Nephron (organoid): Measurements from ENCODE around the gene MUC20.
"Not testable (repeated sequence)": the region's sequence is repeated elsewhere in the genome, so short reads cannot be mapped to it uniquely, and the experiment has no call there.

ENCODE experiments used
- H3K27ac Mint-ChIP-seq, 3 experiments: 2 replicates each; pipeline ENCODE4 v1.8.0; 2020; ENCODE audit warnings: mixed read lengths in 3 of 3, mild to moderate bottlenecking in 2 of 3, moderate library complexity in 1 of 3
- H3K27me3 Mint-ChIP-seq: 2 replicates; pipeline ENCODE4 v1.8.0; 2021; ENCODE audit warnings: low read depth, mild to moderate bottlenecking, moderate library complexity, mixed read lengths
- H3K36me3 Mint-ChIP-seq: 2 replicates; pipeline ENCODE4 v1.8.0; 2020; ENCODE audit warnings: low read depth, mixed read lengths
- H3K4me1 Mint-ChIP-seq: 2 replicates; pipeline ENCODE4 v1.8.0; 2020; ENCODE audit warnings: mixed read lengths
- H3K4me3 Mint-ChIP-seq, 3 experiments: 2 replicates each; pipeline ENCODE4 v1.8.0; 2020; ENCODE audit warnings: mild to moderate bottlenecking in 3 of 3, mixed read lengths in 3 of 3, moderate library complexity in 2 of 3
- H3K9me3 Mint-ChIP-seq: 2 replicates; pipeline ENCODE4 v1.8.0; 2020; ENCODE audit warnings: mixed read lengths
- TF ChIP-seq, protein P1 (sequence below), 3 experiments: fragments of 200-600 bp; sonication (generic); IDR thresholded peaks; one replicate each; pipeline ENCODE4 v1.5.0; 2021; ENCODE audit warnings: antibody characterized with exemption in 3 of 3; ENCODE audit not compliant: unreplicated experiment in 3 of 3

The MUC20 gene

DNA sequence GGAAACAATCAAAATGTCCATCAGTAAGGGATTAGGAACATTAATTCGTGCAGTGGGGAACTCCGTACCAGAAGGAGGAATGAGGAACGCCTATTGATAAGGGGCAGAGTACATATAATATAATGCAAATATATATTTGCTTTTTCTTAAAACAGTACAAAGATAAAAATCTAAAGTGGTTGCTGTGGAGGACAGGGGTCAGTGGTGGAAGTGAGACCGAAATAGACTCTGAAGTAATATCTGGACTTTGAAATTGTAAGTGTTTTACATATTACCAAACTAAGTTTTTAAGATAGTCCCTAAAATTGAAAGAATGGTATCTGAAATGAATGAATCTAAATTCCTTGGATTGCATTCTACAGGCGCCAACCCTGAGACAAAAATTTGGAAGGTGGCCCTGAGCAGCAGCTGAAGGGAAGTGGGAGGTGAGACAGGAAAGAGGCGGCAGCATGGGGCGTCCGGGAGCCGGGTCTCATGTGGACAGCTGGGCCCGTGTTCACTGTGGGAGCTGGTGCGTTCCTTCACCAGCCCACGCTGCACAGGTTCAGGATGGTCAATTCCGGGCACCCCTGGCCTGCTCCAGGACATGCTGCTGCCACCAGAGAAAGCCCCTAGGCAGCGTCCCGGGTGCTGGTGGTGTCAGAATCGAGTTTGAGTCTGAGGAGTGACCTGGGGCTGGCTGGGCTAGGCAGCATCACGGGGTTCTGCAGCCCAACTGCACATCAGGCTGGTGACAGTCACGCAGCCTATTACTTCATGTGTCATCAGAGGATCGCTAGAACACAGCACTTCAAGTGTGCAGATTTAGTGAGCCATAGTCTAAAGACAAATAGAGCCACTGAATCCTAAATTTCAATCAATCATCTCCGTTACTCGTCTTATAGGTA, 31.4 kb upstream of the MUC20 start:
- not testable (repeated sequence) for H3K27ac Mint-ChIP-seq, H3K27me3 Mint-ChIP-seq, H3K9me3 Mint-ChIP-seq, H3K4me3 Mint-ChIP-seq, H3K4me1 Mint-ChIP-seq
- H3K36me3 Mint-ChIP-seq: peaks cover 58% of the 10 kb centered on the region

DNA sequence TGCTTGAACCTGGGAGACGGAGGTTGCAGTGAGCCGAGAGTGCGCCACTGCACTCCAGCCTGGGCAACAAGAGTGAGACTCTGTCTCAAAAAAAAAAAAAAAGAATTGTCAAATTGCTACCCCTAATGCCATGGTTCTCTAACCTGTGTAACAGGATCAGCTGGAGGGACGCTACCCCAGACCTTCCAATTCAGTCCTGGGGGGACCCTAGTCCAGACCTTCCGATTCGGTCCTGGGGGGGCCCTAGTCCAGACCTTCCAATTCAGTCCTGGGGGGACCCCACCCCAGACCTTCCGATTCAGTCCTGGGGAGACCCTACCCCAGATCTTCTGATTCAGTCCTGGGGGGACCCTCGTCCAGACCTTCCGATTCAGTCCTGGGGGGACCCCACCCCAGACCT, 29.8 kb upstream of the MUC20 start:
- Mint-ChIP-seq H3K36me3 (peaks cover 49% of the 10 kb centered on the region), H3K27me3 (no peaks in the 10 kb centered on the region), H3K9me3 (no peaks in the 10 kb centered on the region), H3K27ac (no peak overlapping the region), H3K4me1 (no peaks in the 10 kb centered on the region), H3K4me3 (no peak overlapping the region)
- TF ChIP-seq, protein P1, sequence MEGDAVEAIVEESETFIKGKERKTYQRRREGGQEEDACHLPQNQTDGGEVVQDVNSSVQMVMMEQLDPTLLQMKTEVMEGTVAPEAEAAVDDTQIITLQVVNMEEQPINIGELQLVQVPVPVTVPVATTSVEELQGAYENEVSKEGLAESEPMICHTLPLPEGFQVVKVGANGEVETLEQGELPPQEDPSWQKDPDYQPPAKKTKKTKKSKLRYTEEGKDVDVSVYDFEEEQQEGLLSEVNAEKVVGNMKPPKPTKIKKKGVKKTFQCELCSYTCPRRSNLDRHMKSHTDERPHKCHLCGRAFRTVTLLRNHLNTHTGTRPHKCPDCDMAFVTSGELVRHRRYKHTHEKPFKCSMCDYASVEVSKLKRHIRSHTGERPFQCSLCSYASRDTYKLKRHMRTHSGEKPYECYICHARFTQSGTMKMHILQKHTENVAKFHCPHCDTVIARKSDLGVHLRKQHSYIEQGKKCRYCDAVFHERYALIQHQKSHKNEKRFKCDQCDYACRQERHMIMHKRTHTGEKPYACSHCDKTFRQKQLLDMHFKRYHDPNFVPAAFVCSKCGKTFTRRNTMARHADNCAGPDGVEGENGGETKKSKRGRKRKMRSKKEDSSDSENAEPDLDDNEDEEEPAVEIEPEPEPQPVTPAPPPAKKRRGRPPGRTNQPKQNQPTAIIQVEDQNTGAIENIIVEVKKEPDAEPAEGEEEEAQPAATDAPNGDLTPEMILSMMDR (IDR thresholded peaks at IDR 0.05; ENCODE audit: unreplicated experiment in 3 of 3): no peak

DNA sequence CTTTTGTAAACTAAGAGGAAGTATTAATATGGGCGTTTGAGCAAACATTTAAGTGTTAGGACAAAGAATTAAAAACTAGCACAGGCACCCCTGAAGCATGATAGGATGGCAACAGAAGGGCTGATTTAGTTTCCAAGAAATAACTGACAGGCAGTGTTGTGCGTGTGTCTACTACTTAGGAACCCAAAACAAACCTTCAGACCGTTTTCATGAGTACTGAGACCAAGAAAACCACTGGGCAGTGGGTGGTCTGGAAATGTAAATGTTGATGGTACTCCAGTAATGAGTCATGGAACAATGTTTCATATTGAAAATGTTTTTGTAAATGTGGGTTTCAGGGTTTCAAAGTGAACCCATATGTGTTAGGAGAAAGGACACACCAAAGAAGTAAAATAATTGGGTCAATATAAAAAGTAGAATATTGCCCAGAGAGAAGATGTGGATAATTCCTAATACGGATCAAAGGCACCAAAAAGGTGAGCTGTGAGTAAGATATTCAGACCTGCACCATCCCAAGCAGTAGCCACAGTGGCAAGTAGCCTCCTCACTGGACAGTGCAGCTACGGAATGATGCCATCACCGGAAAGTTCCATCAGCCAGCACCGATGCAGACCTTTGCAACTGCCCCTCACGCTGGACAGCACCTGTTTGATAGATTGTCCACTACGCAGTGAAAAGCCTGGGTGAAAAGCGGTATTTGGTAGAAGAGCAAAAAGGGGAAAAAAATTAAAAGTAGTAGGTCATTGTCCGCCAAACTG, 29.0 kb upstream of the MUC20 start:
- not testable (repeated sequence) for H3K27me3 Mint-ChIP-seq, H3K4me3 Mint-ChIP-seq, H3K9me3 Mint-ChIP-seq, H3K4me1 Mint-ChIP-seq, H3K27ac Mint-ChIP-seq
- H3K36me3 Mint-ChIP-seq: peaks cover 47% of the 10 kb centered on the region

DNA sequence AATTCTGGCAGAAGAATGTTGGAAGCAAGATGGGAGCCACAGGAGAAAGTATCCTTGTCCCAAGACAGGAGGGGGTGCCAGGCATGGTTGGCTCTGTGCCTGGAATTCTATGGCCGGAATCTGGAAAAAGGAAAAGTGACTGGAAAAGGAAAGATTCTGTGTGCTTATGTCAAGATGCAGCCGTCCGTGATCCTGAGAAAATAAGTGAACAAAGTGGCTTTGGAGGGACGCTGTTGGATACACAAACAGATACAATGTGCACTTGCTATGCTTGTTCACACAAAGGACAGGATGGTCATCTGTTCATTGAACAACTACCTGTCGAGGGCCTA, 28.5 kb upstream of the MUC20 start:
- Mint-ChIP-seq H3K27me3 (no peaks in the 10 kb centered on the region), H3K4me3 (no peak overlapping the region), H3K36me3 (peaks cover 47% of the 10 kb centered on the region), H3K4me1 (no peaks in the 10 kb centered on the region), H3K27ac (no peak overlapping the region), H3K9me3 (no peaks in the 10 kb centered on the region)
- TF ChIP-seq, protein P1 (IDR thresholded peaks at IDR 0.05; ENCODE audit: unreplicated experiment in 3 of 3): no peak

DNA sequence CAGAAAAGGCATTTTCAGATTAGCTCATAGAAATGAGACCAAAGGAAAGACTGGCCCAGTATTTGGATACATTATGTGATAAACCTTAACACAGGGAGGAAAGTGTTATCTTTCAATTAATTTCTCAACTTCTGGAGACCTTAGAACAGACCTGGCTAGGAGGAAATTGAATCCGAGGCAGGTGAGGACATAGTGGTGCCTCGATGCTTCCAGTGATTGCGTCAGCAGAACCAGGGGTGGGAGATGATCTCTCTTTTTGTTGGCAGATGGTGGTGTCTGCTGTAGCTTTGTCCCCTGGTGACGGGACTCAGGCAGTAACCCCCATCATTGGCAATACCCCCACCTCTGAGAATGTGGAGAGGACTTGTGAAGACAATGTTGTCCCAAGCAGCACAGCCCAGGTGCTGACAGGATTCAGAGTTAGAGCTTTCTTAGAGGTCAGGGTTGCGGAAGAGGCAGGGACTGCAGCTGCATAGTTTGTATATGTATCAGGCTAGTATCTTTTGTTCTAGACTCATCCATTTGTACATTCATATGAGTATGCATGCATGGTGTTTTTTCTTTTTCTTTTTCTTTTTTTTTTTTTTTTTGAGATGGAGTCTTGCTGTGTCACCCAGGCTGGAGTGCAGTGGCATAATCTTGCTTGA, 27.9 kb upstream of the MUC20 start:
- Mint-ChIP-seq H3K9me3 (no peaks in the 10 kb centered on the region), H3K4me3 (no peak overlapping the region), H3K4me1 (peaks cover 5% of the 10 kb centered on the region), H3K36me3 (peaks cover 48% of the 10 kb centered on the region), H3K27ac (no peak overlapping the region), H3K27me3 (no peaks in the 10 kb centered on the region)
- TF ChIP-seq, protein P1 (IDR thresholded peaks at IDR 0.05; ENCODE audit: unreplicated experiment in 3 of 3): no peak

DNA sequence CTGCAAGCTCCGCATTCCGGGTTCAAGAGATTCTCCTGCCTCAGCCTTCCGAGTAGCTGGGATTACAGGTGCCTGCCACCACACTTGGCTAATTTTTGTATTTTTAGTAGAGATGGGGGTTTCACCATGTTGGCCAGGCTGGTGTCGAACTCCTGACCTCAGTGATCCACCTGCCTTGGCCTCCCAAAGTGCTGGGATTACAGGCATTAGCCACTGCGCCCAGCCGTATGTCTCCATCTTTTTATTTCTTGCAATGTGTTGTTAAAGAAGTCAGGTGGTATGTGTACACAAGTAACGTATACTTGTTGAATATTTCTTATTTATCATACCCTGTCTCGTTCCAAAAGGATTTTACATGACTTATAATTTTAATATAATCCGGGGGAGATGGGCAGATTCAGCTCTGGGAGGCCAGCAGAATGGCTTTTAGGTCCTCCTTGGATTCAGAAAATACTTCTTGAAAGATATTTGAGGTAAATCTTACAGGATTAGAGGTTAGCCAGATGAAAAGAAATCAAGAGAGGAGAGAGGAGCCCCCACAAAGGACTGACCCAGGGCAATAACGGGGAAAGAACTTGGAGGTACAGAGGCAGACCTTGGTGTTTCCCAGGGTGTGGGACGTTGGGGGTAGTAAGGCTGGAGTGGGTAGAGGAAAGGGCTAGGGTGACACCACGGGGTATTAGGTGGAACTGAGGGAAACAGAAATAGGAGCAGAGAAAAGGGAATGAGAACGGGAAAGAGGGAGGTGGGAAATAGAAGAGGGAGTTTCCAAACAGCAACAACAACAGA, 27.2 kb upstream of the MUC20 start:
- Mint-ChIP-seq H3K4me1 (peaks cover 12% of the 10 kb centered on the region), H3K27me3 (no peaks in the 10 kb centered on the region), H3K9me3 (no peaks in the 10 kb centered on the region), H3K4me3 (no peak overlapping the region), H3K27ac (no peak overlapping the region), H3K36me3 (peaks cover 53% of the 10 kb centered on the region)
- TF ChIP-seq, protein P1 (IDR thresholded peaks at IDR 0.05; ENCODE audit: unreplicated experiment in 3 of 3): no peak

DNA sequence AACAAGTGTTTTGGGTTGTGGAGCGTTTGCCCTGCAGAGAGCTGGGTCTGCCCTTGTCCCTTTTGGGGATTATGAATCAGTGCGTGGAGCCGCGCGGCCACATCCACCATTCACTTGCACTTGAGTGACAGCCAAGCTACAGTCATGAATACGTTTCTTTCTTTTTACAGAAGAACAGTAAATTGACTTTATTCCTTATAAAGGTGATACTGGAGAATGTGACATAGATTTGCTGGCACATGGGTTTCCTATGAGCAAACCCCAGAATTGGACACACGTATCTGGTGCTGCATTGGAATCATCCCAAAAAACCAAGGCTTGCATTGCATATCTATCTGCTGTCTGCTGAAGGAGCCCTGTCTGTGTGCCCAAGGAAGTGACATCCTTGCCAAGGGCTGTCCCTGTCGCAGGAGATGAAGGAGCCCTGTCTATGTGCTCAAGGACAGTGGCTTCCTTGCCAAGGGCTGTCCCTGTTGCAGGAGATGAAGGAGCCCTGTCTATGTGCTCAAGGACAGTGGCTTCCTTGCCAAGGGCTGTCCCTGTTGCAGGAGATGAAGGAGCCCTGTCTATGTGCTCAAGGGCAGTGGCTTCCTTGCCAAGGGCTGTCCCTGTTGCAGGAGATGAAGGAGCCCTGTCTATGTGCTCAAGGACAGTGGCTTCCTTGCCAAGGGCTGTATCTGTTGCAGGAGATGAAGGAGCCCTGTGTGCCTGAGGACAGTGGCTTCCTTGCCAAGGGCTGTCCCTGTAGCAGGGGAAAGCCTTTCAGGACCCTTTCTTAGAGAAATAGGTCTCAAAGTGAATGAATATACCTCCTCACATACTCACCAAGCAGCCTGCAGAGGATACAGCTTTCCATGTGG, 26.3 kb upstream of the MUC20 start:
- H3K4me1 Mint-ChIP-seq: peaks cover 16% of the 10 kb centered on the region
- H3K9me3 Mint-ChIP-seq, H3K27ac Mint-ChIP-seq, H3K4me3 Mint-ChIP-seq, H3K27me3 Mint-ChIP-seq: not testable (repeated sequence)
- H3K36me3 Mint-ChIP-seq: peaks cover 49% of the 10 kb centered on the region
